WTC11 (cell line): ENCODE measurements around the gene EIF5.

ENCODE experiments used
- ATF3 ChIP-seq: sonication (generic); formaldehyde crosslinking; conservative IDR thresholded peaks from 2 replicates; pipeline ENCODE4 v1.8.1; 2022; ENCODE audit warnings: mild to moderate bottlenecking, missing genetic modification reagents
- ATF6 ChIP-seq: sonication (generic); formaldehyde crosslinking; IDR thresholded peaks from 2 replicates; pipeline ENCODE4 v1.8.1; 2023; ENCODE audit warnings: mild to moderate bottlenecking, missing genetic modification reagents
- CTCF ChIP-seq: fragments of 200-600 bp; IDR thresholded peaks from 2 replicates; pipeline ENCODE4 v1.8.0; 2022; ENCODE audit warnings: antibody characterized with exemption
- HMGXB4 ChIP-seq: sonication (generic); formaldehyde crosslinking; IDR thresholded peaks from 2 replicates; pipeline ENCODE4 v1.8.1; 2023; ENCODE audit warnings: mild to moderate bottlenecking, moderate library complexity, missing genetic modification reagents
- MAX ChIP-seq: sonication (generic); formaldehyde crosslinking; IDR thresholded peaks from 2 replicates; pipeline ENCODE4 v1.8.0; 2022; ENCODE audit warnings: mild to moderate bottlenecking, missing genetic modification reagents
- NR1H2 ChIP-seq: sonication (generic); formaldehyde crosslinking; IDR thresholded peaks from 2 replicates; pipeline ENCODE4 v1.9.0; 2021; ENCODE audit warnings: mild to moderate bottlenecking, moderate library complexity, missing genetic modification reagents
- TCF7 ChIP-seq: sonication (generic); formaldehyde crosslinking; IDR thresholded peaks from 2 replicates; pipeline ENCODE4 v1.8.0; 2022; ENCODE audit warnings: mild to moderate bottlenecking, low read depth, missing genetic modification reagents, moderate library complexity
- TP53 ChIP-seq: sonication (generic); formaldehyde crosslinking; IDR thresholded peaks from 2 replicates; pipeline ENCODE4 v1.8.1; 2023; ENCODE audit warnings: mild to moderate bottlenecking, missing genetic modification reagents
- USF2 ChIP-seq: sonication (generic); formaldehyde crosslinking; IDR thresholded peaks from 2 replicates; pipeline ENCODE4 v1.8.1; 2023; ENCODE audit warnings: mild to moderate bottlenecking, missing genetic modification reagents, moderate library complexity
- ZNF121 ChIP-seq: sonication (generic); formaldehyde crosslinking; IDR thresholded peaks from 2 replicates; pipeline ENCODE4 v1.8.0; 2023; ENCODE audit warnings: missing genetic modification reagents
- ZNF232 ChIP-seq: sonication (generic); formaldehyde crosslinking; IDR thresholded peaks from 2 replicates; pipeline ENCODE4 v1.8.0; 2022; ENCODE audit warnings: mild to moderate bottlenecking, missing genetic modification reagents
- ZNF317 ChIP-seq: sonication (generic); formaldehyde crosslinking; IDR thresholded peaks from 2 replicates; pipeline ENCODE4 v1.8.1; 2023; ENCODE audit warnings: low read depth, mild to moderate bottlenecking, moderate library complexity, missing genetic modification reagents, borderline replicate concordance

GRCh38 chr14:103377522-103378037 lies 43.5 kb downstream of the EIF5 start:
- TF ChIP-seq ZNF232 (CRISPR knock-in tag) (no peak), CTCF (no peak), NR1H2 (CRISPR knock-in tag) (no peak), ATF3 (CRISPR knock-in tag) (no peak), TP53 (CRISPR knock-in tag) (no peak), ATF6 (no peak), ZNF121 (CRISPR knock-in tag) (no peak), TCF7 (CRISPR knock-in tag) (no peak), HMGXB4 (no peak), ZNF317 (CRISPR knock-in tag) (no peak), MAX (CRISPR knock-in tag) (no peak), USF2 (CRISPR knock-in tag) (no peak)
